ENCODE data around the gene ASB1.

DNA sequence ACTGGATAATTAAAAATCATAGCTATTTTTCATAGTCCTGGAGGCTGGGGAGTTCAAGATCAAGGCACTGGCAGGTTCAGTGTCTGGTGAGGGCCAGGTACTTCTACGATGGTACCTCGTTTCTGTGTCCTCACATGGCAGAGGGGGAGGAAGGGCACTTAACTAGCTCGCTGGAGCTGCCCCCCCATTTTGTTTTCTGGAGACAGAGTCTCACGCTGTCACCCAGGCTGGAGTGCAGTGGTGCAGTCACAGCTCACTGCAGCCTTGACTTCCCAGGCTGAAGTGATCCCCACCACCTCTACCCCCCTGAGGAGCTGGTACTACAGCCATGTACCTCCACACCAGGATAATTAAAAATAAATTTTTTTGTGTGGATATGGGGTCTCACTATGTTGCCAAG is 40.3 kb downstream of the ASB1 start:
- TF ChIP-seq, protein P1, sequence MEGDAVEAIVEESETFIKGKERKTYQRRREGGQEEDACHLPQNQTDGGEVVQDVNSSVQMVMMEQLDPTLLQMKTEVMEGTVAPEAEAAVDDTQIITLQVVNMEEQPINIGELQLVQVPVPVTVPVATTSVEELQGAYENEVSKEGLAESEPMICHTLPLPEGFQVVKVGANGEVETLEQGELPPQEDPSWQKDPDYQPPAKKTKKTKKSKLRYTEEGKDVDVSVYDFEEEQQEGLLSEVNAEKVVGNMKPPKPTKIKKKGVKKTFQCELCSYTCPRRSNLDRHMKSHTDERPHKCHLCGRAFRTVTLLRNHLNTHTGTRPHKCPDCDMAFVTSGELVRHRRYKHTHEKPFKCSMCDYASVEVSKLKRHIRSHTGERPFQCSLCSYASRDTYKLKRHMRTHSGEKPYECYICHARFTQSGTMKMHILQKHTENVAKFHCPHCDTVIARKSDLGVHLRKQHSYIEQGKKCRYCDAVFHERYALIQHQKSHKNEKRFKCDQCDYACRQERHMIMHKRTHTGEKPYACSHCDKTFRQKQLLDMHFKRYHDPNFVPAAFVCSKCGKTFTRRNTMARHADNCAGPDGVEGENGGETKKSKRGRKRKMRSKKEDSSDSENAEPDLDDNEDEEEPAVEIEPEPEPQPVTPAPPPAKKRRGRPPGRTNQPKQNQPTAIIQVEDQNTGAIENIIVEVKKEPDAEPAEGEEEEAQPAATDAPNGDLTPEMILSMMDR (IDR thresholded peaks at IDR 0.05) = no peak
- TF ChIP-seq POLR2A (IDR thresholded peaks at IDR 0.05) = no peak
